Body of pancreas (tissue), 4 donors: Measurements from ENCODE around the gene DCAKD. TPM values are rescaled to one million over a fixed set of nuclear protein-coding genes. Genes with fewer than 3 reads are reported as not detected.

Source experiments
- ATAC-seq: fragments of 150-250 bp; one replicate; pipeline ENCODE4 v1.9.1; 2016
- DNase-seq, 4 donors: peaks; one replicate each; pipeline ENCODE4 v3.0.0-alpha.2; 2019
- H3K27ac ChIP-seq, 4 donors: fragments of 200-600 bp; sonication (generic); 1 replicate in 3 of 4; 2 replicates in 1 of 4; pipeline versions ENCODE4 v1.5.1 to v1.6.1; 2016 to 2019; ENCODE audit warnings: mild to moderate bottlenecking in 1 of 4, mixed read lengths in 1 of 4, moderate library complexity in 1 of 4
- H3K27me3 ChIP-seq, 2 donors: fragments of 200-600 bp; sonication (generic); one replicate each; pipeline ENCODE4 v1.6.0; 2016; ENCODE audit warnings: mild to moderate bottlenecking in 1 of 2
- H3K36me3 ChIP-seq, 2 donors: fragments of 200-600 bp; sonication (generic); replicated peaks in 1 of 2; 2 replicates each; pipeline ENCODE4 v1.5.1; 2016; ENCODE audit warnings: low read depth in 2 of 2; ENCODE audit not compliant: insufficient read depth in 1 of 2
- H3K4me1 ChIP-seq: fragments of 200-600 bp; sonication (generic); one replicate; pipeline ENCODE4 v1.6.0; 2016
- H3K4me3 ChIP-seq, 2 donors: fragments of 200-600 bp; sonication (generic); 1 replicate in 1 of 2; 2 replicates in 1 of 2; pipeline ENCODE4 v1.5.1; 2016 to 2019
- H3K9me3 ChIP-seq, 3 donors: fragments of 200-600 bp; sonication (generic); 1 replicate in 2 of 3; 2 replicates in 1 of 3; pipeline ENCODE4 v1.5.1; 2016
- CTCF ChIP-seq, 7 experiments: fragments of 450-650 bp in 4 of 7; fragments of 200-600 bp in 3 of 7; sonication (generic) in 3 of 7; IDR thresholded peaks; one replicate each; pipeline ENCODE4 v1.5.1; 2016 to 2019; ENCODE audit warnings: antibody characterized with exemption in 7 of 7
- POLR2A ChIP-seq, 3 donors: fragments of 450-650 bp; IDR thresholded peaks; one replicate each; pipeline ENCODE4 v1.6.1; 2016; ENCODE audit warnings: antibody characterized with exemption in 3 of 3, mild to moderate bottlenecking in 2 of 3
- WGBS, 2 donors: methylation state at CpG; one replicate each; pipeline ENCODE4 v1.1.5; 2017; 5-methylcytosine and 5-hydroxymethylcytosine counted together
- intact Hi-C: fragments of 100-400 bp; cut with DNase I; formaldehyde crosslinking; loops from one replicate; pipeline ENCODE4 v1.15.1; 2023
- total RNA-seq, 2 donors: library from RNA; depleted of rRNA; stranded (reverse); fragments of >200 nt; gene quantifications; one replicate each; pipeline ENCODE4 v1.1.0, GENCODE V29; 2016

DCAKD gene
- total RNA-seq, 2 donors from 2014 or later, result 19.8 to 20.8 TPM

- Histone ChIP-seq H3K27ac (peak overlapping the region in 1 of 4 donors; percentile 54), H3K27me3 (no peaks in the 10 kb centered on the region), H3K4me3 (no peak overlapping the region), H3K4me1 (peaks cover 9% of the 10 kb centered on the region), H3K9me3 (no peaks in the 10 kb centered on the region), H3K36me3 (no peaks in the 10 kb centered on the region)
- peak in 3 of 4 donors; percentile 26 to 47 (median 33) for DNase-seq
- WGBS, 2 donors, result 68 to 75% methylated on average over 10 to 13 of the region's 13 CpGs
- peak; percentile 55 for ATAC-seq
- intact Hi-C loops, result no loop called here
- peak in 2 of 3 donors; percentile 16 to 22 for TF ChIP-seq POLR2A (IDR thresholded peaks at IDR 0.05)
- TF ChIP-seq CTCF (IDR thresholded peaks at IDR 0.05), result no peak
Measured at GRCh38 chr17:45038728-45039634, 12.5 kb downstream of the DCAKD start.

- Histone ChIP-seq H3K27ac (no peak overlapping the region), H3K9me3 (no peaks in the 10 kb centered on the region), H3K27me3 (no peaks in the 10 kb centered on the region), H3K4me1 (no peaks in the 10 kb centered on the region), H3K4me3 (no peak overlapping the region), H3K36me3 (peaks cover 0 to under 1% of the 10 kb centered on the region in 2 donors)
- intact Hi-C loops, result no loop called here
- 75 to 82% methylated on average over 3 of the region's 3 CpGs for WGBS, 2 donors
- ATAC-seq (no peak), DNase-seq (no peak)
- no peak for TF ChIP-seq CTCF (IDR thresholded peaks at IDR 0.05)
- no peak for TF ChIP-seq POLR2A (IDR thresholded peaks at IDR 0.05)
Measured at GRCh38 chr17:45036691-45037090, 14.7 kb downstream of the DCAKD start.

DNA sequence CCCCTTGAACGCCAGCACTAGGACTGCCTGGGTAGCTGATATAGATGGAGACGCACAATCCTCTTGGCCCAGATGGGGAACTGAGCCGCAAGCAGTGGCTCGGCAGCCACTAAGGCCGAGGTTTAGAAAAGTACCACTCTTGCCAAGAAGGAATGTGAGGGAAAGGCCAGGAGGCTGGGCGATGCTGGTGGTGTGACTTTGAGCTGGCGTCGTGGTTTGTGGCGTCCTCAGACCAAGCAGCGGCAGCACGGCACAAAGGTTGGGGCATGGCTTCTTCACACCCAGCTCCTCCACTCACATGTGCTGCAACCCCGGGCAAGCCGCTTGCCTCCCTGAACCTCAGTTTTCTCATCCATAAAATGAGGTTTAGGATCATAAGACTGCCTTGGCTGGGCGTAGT lies 15.6 kb downstream of the DCAKD start:
- no peak for ATAC-seq
- Histone ChIP-seq H3K36me3 (peaks cover 0 to 1% of the 10 kb centered on the region in 2 donors), H3K27ac (no peak overlapping the region), H3K27me3 (no peaks in the 10 kb centered on the region), H3K9me3 (no peaks in the 10 kb centered on the region), H3K4me1 (no peaks in the 10 kb centered on the region), H3K4me3 (no peak overlapping the region)
- DNase-seq, result no peak
- TF ChIP-seq CTCF (IDR thresholded peaks at IDR 0.05), result no peak
- no peak for TF ChIP-seq POLR2A (IDR thresholded peaks at IDR 0.05)
- 94 to 96% methylated on average over 12 to 14 of the region's 14 CpGs for WGBS, 2 donors
- intact Hi-C loops, result no loop called here

DNA sequence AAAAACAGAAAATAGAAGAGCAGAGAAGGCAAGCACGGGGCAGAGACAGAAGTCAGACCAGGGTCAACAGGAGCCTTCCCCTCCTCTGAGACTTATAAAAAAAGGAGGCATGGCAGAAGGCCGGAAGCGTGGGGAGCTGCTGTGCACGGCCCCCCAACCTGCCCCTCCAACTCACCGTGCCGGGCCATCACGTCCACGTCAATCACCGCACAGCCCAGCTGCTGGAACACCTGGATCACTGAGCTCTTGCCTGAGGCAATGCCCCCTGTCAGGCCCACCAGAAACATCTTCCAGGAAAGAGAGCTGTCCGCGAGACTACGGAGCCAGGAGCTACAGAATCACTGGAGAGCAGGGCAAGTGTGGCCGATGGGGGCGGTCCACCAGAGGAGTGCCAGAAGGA lies 16.8 kb downstream of the DCAKD start:
- no peak overlapping the region for H3K4me3 ChIP-seq
- 94 to 95% methylated on average over 11 to 14 of the region's 14 CpGs for WGBS, 2 donors
- intact Hi-C loops, result no loop called here
- no peak for DNase-seq
- no peaks in the 10 kb centered on the region for H3K4me1 ChIP-seq
- TF ChIP-seq CTCF (IDR thresholded peaks at IDR 0.05) (no peak), POLR2A (IDR thresholded peaks at IDR 0.05) (no peak)
- no peak overlapping the region for H3K27ac ChIP-seq
- no peaks in the 10 kb centered on the region for H3K27me3 ChIP-seq
- H3K9me3 ChIP-seq, result no peaks in the 10 kb centered on the region
- no peak for ATAC-seq
- H3K36me3 ChIP-seq, result peaks cover 0 to 4% of the 10 kb centered on the region in 2 donors
